ENCODE results near the gene EIF5A.
A peak's percentile ranks its signal among the peaks of the same experiment; 100 is the strongest.

The EIF5A gene

GRCh38 chr17:7352910-7353635 lies 45.6 kb downstream of the EIF5A start:
- no peak for DNase-seq (ENCODE audit: extremely low read depth in 1 of 2, low read depth in 1 of 2)

GRCh38 chr17:7354262-7354843 lies 46.9 kb downstream of the EIF5A start:
- DNase-seq (ENCODE audit: extremely low read depth in 1 of 2, low read depth in 1 of 2), result no peak

GRCh38 chr17:7355053-7355452 lies 47.6 kb downstream of the EIF5A start, which contains the start of gene TMEM95:
Gene TMEM95, plus strand, starts transcription at chr17:7355156. Its CDS starts 49 bp downstream, at chr17:7355205.
- no peak for DNase-seq (ENCODE audit: extremely low read depth in 1 of 2, low read depth in 1 of 2)

GRCh38 chr17:7355573-7355972 lies 48.1 kb downstream of the EIF5A start:
- no peak for DNase-seq (ENCODE audit: extremely low read depth in 1 of 2, low read depth in 1 of 2)

- DNase-seq (ENCODE audit: extremely low read depth in 1 of 2, low read depth in 1 of 2), result peak; percentile 63 to 80
Measured at GRCh38 chr17:7356072-7356549, 48.7 kb downstream of the EIF5A start.

GRCh38 chr17:7356756-7357155 lies 49.3 kb downstream of the EIF5A start:
- no peak for DNase-seq (ENCODE audit: extremely low read depth in 1 of 2, low read depth in 1 of 2)

- no peak for DNase-seq (ENCODE audit: extremely low read depth in 1 of 2, low read depth in 1 of 2)
Measured at GRCh38 chr17:7357381-7357780, 50.0 kb downstream of the EIF5A start.

GRCh38 chr17:7361906-7362305 lies 54.5 kb downstream of the EIF5A start:
- DNase-seq (ENCODE audit: extremely low read depth in 1 of 2, low read depth in 1 of 2), result no peak
